Endothelial cell of umbilical vein (primary cell): ENCODE data around the gene RTN4R. TPM values are rescaled to one million over a fixed set of nuclear protein-coding genes. Genes with fewer than 3 reads are reported as not detected.
"Not testable (repeated sequence)": the region's sequence is repeated elsewhere in the genome, so short reads cannot be mapped to it uniquely, and the experiment has no call there.

ENCODE experiments used
- BruUV-seq: library from RNA; stranded (reverse); fragments of 400-500 nt; replicated peaks from 2 replicates; lab custom pipeline; 2021; lab: Mats Ljungman, UMichigan
- CTCF ChIA-PET: fragments of 300-600, 350-600 bp; sonication (Branson Sonifier 250); formaldehyde crosslinking; loops from one replicate; lab custom pipeline; 2021; ENCODE audit warnings: antibody characterized with exemption, inconsistent platforms; lab: Charles Lee
- POLR2A ChIA-PET: fragments of 300-600, 350-600 bp; sonication (Branson Sonifier 250); formaldehyde crosslinking; loops from one replicate; lab custom pipeline; 2021; ENCODE audit warnings: antibody characterized with exemption, inconsistent platforms; lab: Charles Lee
- DNase-seq: peaks from one replicate; pipeline ENCODE4 v3.0.0-alpha.2; 2011; ENCODE audit warnings: low read depth, low spot score
- FAIRE-seq: peaks from 2 replicates; lab custom pipeline; 2011; peaks lifted over from hg19 to GRCh38; lab: Jason Lieb, UNC
- H2AFZ ChIP-seq: 2 replicates; pipeline ENCODE4 v1.6.0; 2012; ENCODE audit warnings: low read depth, low read length, control low read depth, inconsistent platforms
- H3K27ac ChIP-seq: 2 replicates; pipeline ENCODE4 v1.5.1; 2011; ENCODE audit warnings: low read depth, mild to moderate bottlenecking, control low read depth, low read length, moderate library complexity; ENCODE audit not compliant: insufficient read depth
- H3K27me3 ChIP-seq, 2 experiments: 2 replicates each; pipeline versions ENCODE4 v1.6.0 to v1.6.1; 2011; ENCODE audit warnings: low read length in 2 of 2, mixed read lengths in 1 of 2; ENCODE audit not compliant: control insufficient read depth in 2 of 2, insufficient read depth in 2 of 2
- H3K36me3 ChIP-seq, 2 experiments: 2 replicates in 1 of 2; 3 replicates in 1 of 2; pipeline ENCODE4 v1.5.1; 2011; ENCODE audit warnings: low read length in 2 of 2, mild to moderate bottlenecking in 1 of 2, moderate library complexity in 1 of 2; ENCODE audit not compliant: control insufficient read depth in 2 of 2, insufficient read depth in 2 of 2; ENCODE audit errors: extremely low read depth in 1 of 2
- H3K4me1 ChIP-seq: 3 replicates; pipeline ENCODE4 v1.5.1; 2011; ENCODE audit warnings: mild to moderate bottlenecking, low read length; ENCODE audit not compliant: control insufficient read depth, insufficient read depth; ENCODE audit errors: extremely low read depth
- H3K4me2 ChIP-seq: 2 replicates; pipeline ENCODE4 v1.6.1; 2011; ENCODE audit warnings: low read length, control low read depth, mixed read lengths; ENCODE audit not compliant: insufficient read depth
- H3K4me3 ChIP-seq, 3 experiments: fragments of 200-600 bp in 1 of 3; sonication (generic), shearing (Covaris generic) in 1 of 3; replicated peaks in 1 of 3; 2 replicates each; pipeline ENCODE4 v1.5.1; 2011 to 2016; ENCODE audit warnings: control low read depth in 3 of 3, low read length in 3 of 3, mild to moderate bottlenecking in 2 of 3, inconsistent platforms in 1 of 3, low read depth in 1 of 3, moderate library complexity in 1 of 3; ENCODE audit not compliant: insufficient read depth in 1 of 3
- H3K79me2 ChIP-seq: 2 replicates; pipeline ENCODE4 v1.6.0; 2012; ENCODE audit warnings: low read length, inconsistent platforms; ENCODE audit not compliant: control insufficient read depth, insufficient read depth
- H3K9ac ChIP-seq: replicated peaks from 2 replicates; pipeline ENCODE3; 2011; ENCODE audit warnings: low read length, control low read depth; ENCODE audit not compliant: insufficient read depth; ENCODE audit errors: extremely low read depth
- H3K9me1 ChIP-seq: replicated peaks from 3 replicates; pipeline ENCODE4 v1.6.0; 2011; ENCODE audit warnings: mild to moderate bottlenecking, low read length; ENCODE audit not compliant: control insufficient read depth, insufficient read depth; ENCODE audit errors: extremely low read depth
- H3K9me3 ChIP-seq: replicated peaks from 2 replicates; pipeline ENCODE4 v1.5.1; 2012; ENCODE audit warnings: low read length, inconsistent platforms; ENCODE audit not compliant: control insufficient read depth, insufficient read depth
- H4K20me1 ChIP-seq: replicated peaks from 2 replicates; pipeline ENCODE3; 2011; ENCODE audit warnings: mild to moderate bottlenecking, low read length; ENCODE audit not compliant: control insufficient read depth, insufficient read depth; ENCODE audit errors: extremely low read depth
- dilution Hi-C: fragments of 300-500 bp; cut with MboI; formaldehyde crosslinking; loops from one replicate; pipeline ENCODE4 v1.15.0; 2019; ENCODE audit warnings: low sequenced_read_pairs; ENCODE audit not compliant: extremely low pct_ligation_motif_present
- intact Hi-C: fragments of 100-400 bp; cut with micrococcal nuclease; formaldehyde crosslinking; loops from one replicate; pipeline ENCODE4 v1.10.0; 2022
- polyA plus RNA-seq, 4 experiments: library from polyadenylated mRNA; depleted of rRNA in 3 of 4; stranded (reverse) in 3 of 4; unstranded in 1 of 4; fragments of >200 nt; gene quantifications; 2 replicates each; pipeline versions ENCODE4 v1.2.1 to v1.2.3, GENCODE V29; 2011 to 2012; ENCODE audit warnings: missing spikeins in 1 of 4
- total RNA-seq: library from RNA; stranded (reverse); gene quantifications from 2 replicates; pipeline ENCODE4 v1.2.3, GENCODE V29; 2021

RTN4R gene
- total and polyA plus RNA-seq, 2 donors (not counting 3 experiments of a cell fraction or from before 2014, with no cell fraction given): 1.2 to 2.2 TPM

DNA sequence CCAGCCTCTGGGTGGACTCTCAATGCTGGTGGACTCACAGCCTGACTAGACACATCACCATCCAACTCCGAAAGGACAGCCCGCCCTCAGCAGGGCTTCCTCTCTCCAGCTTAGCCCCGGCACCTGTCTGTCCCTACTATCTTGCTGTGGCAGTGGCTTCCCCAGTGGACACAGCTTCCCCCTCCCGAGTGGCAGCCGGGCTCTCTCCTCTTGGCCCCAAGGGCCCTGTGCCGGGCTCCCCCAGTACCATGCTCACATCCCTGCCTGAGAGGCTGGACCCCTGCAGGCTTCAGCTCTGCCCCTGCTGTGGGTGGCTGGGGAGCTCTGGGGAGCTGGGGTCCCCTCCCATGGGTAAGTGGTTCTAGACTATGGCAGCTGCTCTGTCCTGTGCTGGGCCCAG, 42.7 kb upstream of the RTN4R start:
- H3K4me1 ChIP-seq, FAIRE-seq, H3K4me3 ChIP-seq, H3K9me3 ChIP-seq, H3K36me3 ChIP-seq, BruUV-seq, H3K9me1 ChIP-seq, H2AFZ ChIP-seq, DNase-seq, POLR2A ChIA-PET, dilution Hi-C loops, H3K79me2 ChIP-seq, H3K4me2 ChIP-seq, H3K27ac ChIP-seq, H3K27me3 ChIP-seq, intact Hi-C loops, H3K9ac ChIP-seq, H4K20me1 ChIP-seq: not testable (repeated sequence)
- CTCF ChIA-PET: interaction anchor here (0.9 kb wide), 1 partner anchor 9 kb away, joined by 3 read pairs; no protein-coding TSS in a partner anchor

DNA sequence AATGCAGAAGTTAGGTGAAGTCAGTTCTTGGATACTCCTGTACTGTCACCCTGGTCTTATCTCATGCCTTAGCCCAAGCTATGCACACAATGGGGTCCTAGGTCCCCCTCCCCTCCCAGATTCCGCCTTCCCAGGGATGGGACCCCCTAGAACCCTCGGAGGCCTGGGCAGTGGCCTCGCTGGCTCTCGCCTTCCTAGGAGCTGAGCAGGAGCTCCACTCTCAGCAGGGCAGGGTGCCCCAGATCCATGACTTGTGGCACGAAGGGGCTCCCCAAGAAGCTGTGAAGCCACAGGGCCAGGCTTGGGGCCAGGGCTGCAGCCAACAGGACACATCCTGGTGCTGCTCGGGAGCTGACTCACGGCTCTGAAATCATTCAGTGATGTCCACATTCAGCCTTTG, 42.1 kb upstream of the RTN4R start:
- H3K4me2 ChIP-seq, H3K4me1 ChIP-seq, H3K27me3 ChIP-seq, H4K20me1 ChIP-seq, H3K36me3 ChIP-seq, H3K9ac ChIP-seq, intact Hi-C loops, H3K9me3 ChIP-seq, H3K9me1 ChIP-seq, DNase-seq, H3K27ac ChIP-seq, H2AFZ ChIP-seq, H3K4me3 ChIP-seq, POLR2A ChIA-PET, dilution Hi-C loops, H3K79me2 ChIP-seq, BruUV-seq: not testable (repeated sequence)
- CTCF ChIA-PET: interaction anchor here (0.9 kb wide), 1 partner anchor 9 kb away, joined by 3 read pairs; no protein-coding TSS in a partner anchor
- peak; percentile 38 for FAIRE-seq

DNA sequence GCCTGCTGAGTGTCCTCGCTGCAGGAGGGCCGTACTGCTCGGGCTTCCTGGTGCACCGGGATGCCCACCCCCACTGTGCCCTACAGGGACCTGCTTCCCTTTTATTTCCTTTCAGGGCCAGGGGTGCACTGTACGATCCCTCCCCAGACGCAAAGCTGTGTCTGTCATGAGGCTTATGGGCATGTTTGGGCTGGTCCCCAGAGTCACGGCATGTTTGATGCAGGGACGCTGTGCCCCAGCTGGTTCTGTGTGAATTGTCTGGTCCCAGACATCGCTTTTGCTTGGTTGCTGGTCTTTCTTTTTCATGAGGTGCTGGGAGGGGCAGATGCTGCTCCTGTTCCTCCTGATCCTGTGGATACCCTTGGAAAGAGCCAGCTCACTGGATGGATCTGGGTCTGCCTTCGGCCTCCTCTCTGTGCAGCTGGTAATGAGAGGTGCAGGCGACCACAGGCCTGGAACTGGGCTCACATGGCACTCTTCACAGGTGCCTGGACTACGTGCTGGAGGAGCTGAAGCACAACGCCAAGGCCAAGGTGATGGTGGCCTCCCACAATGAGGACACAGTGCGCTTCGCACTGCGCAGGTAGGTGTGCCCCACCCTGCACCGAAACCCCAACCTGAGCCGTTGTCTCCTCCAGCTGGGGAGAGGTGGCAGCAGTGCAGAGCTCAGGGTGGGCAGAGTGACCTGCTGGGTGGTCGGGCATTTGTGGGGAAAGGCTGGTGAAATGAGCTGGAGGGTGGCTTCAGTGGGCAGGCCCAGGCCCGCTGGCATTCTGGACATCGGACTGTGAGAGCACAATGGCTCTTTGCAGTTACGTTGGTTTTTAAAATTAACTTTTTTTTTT, 40.9 kb upstream of the RTN4R start:
- FAIRE-seq, intact Hi-C loops, H3K27ac ChIP-seq, H3K4me3 ChIP-seq, H4K20me1 ChIP-seq, POLR2A ChIA-PET, H3K4me2 ChIP-seq, dilution Hi-C loops, H3K4me1 ChIP-seq, CTCF ChIA-PET, H3K36me3 ChIP-seq, H3K27me3 ChIP-seq, H3K9me1 ChIP-seq, H3K9me3 ChIP-seq, DNase-seq, H3K79me2 ChIP-seq, H3K9ac ChIP-seq, BruUV-seq, H2AFZ ChIP-seq: not testable (repeated sequence)
